IMR-90 (cell line): ENCODE measurements around the gene IRS2.

Experiments
- BHLHE40 ChIP-seq: fragments of 150-350 bp; IDR thresholded peaks from 2 replicates; pipeline ENCODE4 v1.6.1; 2016; ENCODE audit warnings: mild to moderate bottlenecking, low read depth, low read length
- CEBPB ChIP-seq: IDR thresholded peaks from 2 replicates; pipeline ENCODE4 v1.6.1; 2012; ENCODE audit warnings: low read depth, low read length, improper control_type of control experiment
- CTCF ChIP-seq: conservative IDR thresholded peaks from 2 replicates; pipeline ENCODE4 v1.5.1; 2012; ENCODE audit warnings: mild to moderate bottlenecking, low read depth, low read length, improper control_type of control experiment
- ELK1 ChIP-seq: fragments of 150-350 bp; IDR thresholded peaks from 2 replicates; pipeline ENCODE4 v1.6.1; 2016; ENCODE audit warnings: low read depth, mild to moderate bottlenecking, low read length, moderate library complexity, borderline replicate concordance
- FOS ChIP-seq: fragments of 150-350 bp; IDR thresholded peaks from 2 replicates; pipeline ENCODE4 v1.6.1; 2016; ENCODE audit warnings: low read depth, low read length
- MAFK ChIP-seq: IDR thresholded peaks from 2 replicates; pipeline ENCODE4 v1.6.1; 2012; ENCODE audit warnings: low read depth, low read length, improper control_type of control experiment
- MAZ ChIP-seq: IDR thresholded peaks from 2 replicates; pipeline ENCODE4 v1.6.1; 2012; ENCODE audit warnings: low read depth, mild to moderate bottlenecking, low read length, improper control_type of control experiment, moderate library complexity, borderline replicate concordance
- MXI1 ChIP-seq: IDR thresholded peaks from 2 replicates; pipeline ENCODE4 v1.6.1; 2012; ENCODE audit warnings: low read depth, mild to moderate bottlenecking, low read length, moderate library complexity, borderline replicate concordance
- NFE2L2 ChIP-seq: fragments of 150-350 bp; IDR thresholded peaks from 2 replicates; pipeline ENCODE4 v1.6.1; 2016; ENCODE audit warnings: low read depth, mild to moderate bottlenecking, low read length
- POLR2A ChIP-seq: IDR thresholded peaks from 2 replicates; pipeline ENCODE4 v1.6.1; 2012; ENCODE audit warnings: mild to moderate bottlenecking, low read depth, low read length
- RAD21 ChIP-seq: IDR thresholded peaks from 2 replicates; pipeline ENCODE4 v1.6.1; 2012; ENCODE audit warnings: low read length, improper control_type of control experiment
- RCOR1 ChIP-seq: IDR thresholded peaks from 2 replicates; pipeline ENCODE4 v1.6.1; 2012; ENCODE audit warnings: mild to moderate bottlenecking, low read length, improper control_type of control experiment; ENCODE audit not compliant: insufficient replicate concordance
- SMC3 ChIP-seq: fragments of 150-350 bp; IDR thresholded peaks from 2 replicates; pipeline ENCODE4 v1.6.1; 2016; ENCODE audit warnings: low read depth, mild to moderate bottlenecking, antibody characterized with exemption, low read length, moderate library complexity
- USF2 ChIP-seq: fragments of 150-350 bp; IDR thresholded peaks from 2 replicates; pipeline ENCODE4 v1.6.1; 2017; ENCODE audit warnings: mild to moderate bottlenecking, antibody characterized with exemption, low read length, low read depth

GRCh38 chr13:109785141-109785891, 1.1 kb downstream of the IRS2 start:
- TF ChIP-seq CTCF (no peak), MAFK (no peak), USF2 (no peak), FOS (no peak), MAZ (no peak), POLR2A (no peak), RCOR1 (no peak), RAD21 (no peak), BHLHE40 (no peak), NFE2L2 (no peak), ELK1 (no peak), MXI1 (no peak), CEBPB (no peak), SMC3 (no peak)
